Measurements from ENCODE around the gene SPATA45. TPM values are rescaled to one million over a fixed set of nuclear protein-coding genes. Genes with fewer than 3 reads are reported as not detected.
A peak's percentile ranks its signal among the peaks of the same experiment; 100 is the strongest.

SPATA45 gene
- total and polyA plus RNA-seq, 2 donors (not counting 1 experiment from before 2014, with no cell fraction given), result 0.64 TPM; not detected in 1

GRCh38 chr1:212814537-212815334, 32.7 kb downstream of the SPATA45 start:
- ChIA-PET POLR2A (no interaction called here), CTCF (interaction anchor here (1.3 to 1.6 kb wide), 5 partner anchors 24 to 337 kb away, joined by 3 to 10 read pairs (median 3); partner anchors contain the start of genes NSL1 and TATDN3)
- Histone ChIP-seq H3K27me3 (replicated peaks in 1 of 4; ENCODE audit: control extremely low read depth in 1 of 4, control insufficient read depth in 3 of 4, insufficient read depth in 4 of 4, low read length in 3 of 4) (no peaks in the 10 kb centered on the region), H4K20me1 (ENCODE audit: control insufficient read depth, insufficient read depth, low read length, poor library complexity, severe bottlenecking) (no peaks in the 10 kb centered on the region), H3K79me2 (ENCODE audit: control insufficient read depth, insufficient read depth, low read length) (no peaks in the 10 kb centered on the region), H3K4me1 (ENCODE audit: control insufficient read depth in 2 of 2, insufficient read depth in 2 of 2, low read length in 2 of 2) (peaks cover 6 to 7% of the 10 kb centered on the region in 2 donors), H3K4me3 (ENCODE audit: control extremely low read depth in 1 of 5, extremely low read depth in 1 of 5, insufficient read depth in 1 of 5, low read depth in 2 of 5, low read length in 4 of 5) (no peak overlapping the region), H3K4me2 (replicated peaks; ENCODE audit: low read depth, low read length, poor library complexity, severe bottlenecking) (no peak overlapping the region), H3K9me3 (ENCODE audit: control extremely low read depth in 1 of 3, control insufficient read depth in 2 of 3, insufficient read depth in 1 of 3, low read length in 2 of 3) (no peaks in the 10 kb centered on the region), H3K27ac (ENCODE audit: low read length in 2 of 2) (no peak overlapping the region), H3K9ac (ENCODE audit: low read length) (no peak overlapping the region), H2AFZ (ENCODE audit: insufficient read depth, low read depth, low read length, poor library complexity, severe bottlenecking) (no peak overlapping the region), H3K36me3 (replicated peaks in 1 of 2; ENCODE audit: control extremely low read depth in 1 of 2, control insufficient read depth in 1 of 2, extremely low read depth in 1 of 2, insufficient read depth in 2 of 2, low read length in 1 of 2) (peaks cover 9 to 19% of the 10 kb centered on the region in 2 experiments)
- TF ChIP-seq EZH2 (IDR thresholded peaks at IDR 0.05; ENCODE audit: borderline replicate concordance, insufficient read depth, low read depth, low read length, poor library complexity, severe bottlenecking) (no peak), CTCF (IDR thresholded peaks at IDR 0.05) (peak; percentile 16)
- intact Hi-C loops (cut with micrococcal nuclease), result no loop called here
- no peaks in the 10 kb centered on the region for H3K27me3 Mint-ChIP-seq
- no peak overlapping the region for H3K4me3 Mint-ChIP-seq
- H3K4me1 Mint-ChIP-seq, result peaks cover 6% of the 10 kb centered on the region
- peak; percentile 28 for DNase-seq
- no peak overlapping the region for H3K27ac Mint-ChIP-seq
- 100% methylated on average over 1 of the region's 5 CpGs for WGBS (ENCODE audit: insufficient coverage)
- no peaks in the 10 kb centered on the region for H3K9me3 Mint-ChIP-seq (ENCODE audit: insufficient read depth)
- ATAC-seq (ENCODE audit: low read depth), result no peak

- WGBS (ENCODE audit: insufficient coverage), result no CpG with 5 or more reads among the region's 3 CpGs
- intact Hi-C loops (cut with micrococcal nuclease), result no loop called here
- TF ChIP-seq CTCF (IDR thresholded peaks at IDR 0.05) (no peak), EZH2 (IDR thresholded peaks at IDR 0.05; ENCODE audit: borderline replicate concordance, insufficient read depth, low read depth, low read length, poor library complexity, severe bottlenecking) (no peak)
- H3K4me1 Mint-ChIP-seq, result no peaks in the 10 kb centered on the region
- no peak overlapping the region for H3K4me3 ChIP-seq (ENCODE audit: control extremely low read depth in 1 of 5, extremely low read depth in 1 of 5, insufficient read depth in 1 of 5, low read depth in 2 of 5, low read length in 4 of 5)
- no peaks in the 10 kb centered on the region for H3K79me2 ChIP-seq (ENCODE audit: control insufficient read depth, insufficient read depth, low read length)
- H3K27ac Mint-ChIP-seq, result no peak overlapping the region
- POLR2A ChIA-PET, result no interaction called here
- H4K20me1 ChIP-seq (ENCODE audit: control insufficient read depth, insufficient read depth, low read length, poor library complexity, severe bottlenecking), result no peaks in the 10 kb centered on the region
- no peaks in the 10 kb centered on the region for H3K9me3 ChIP-seq (ENCODE audit: control extremely low read depth in 1 of 3, control insufficient read depth in 2 of 3, insufficient read depth in 1 of 3, low read length in 2 of 3)
- no peak for ATAC-seq (ENCODE audit: low read depth)
- H3K27me3 ChIP-seq (replicated peaks in 1 of 4; ENCODE audit: control extremely low read depth in 1 of 4, control insufficient read depth in 3 of 4, insufficient read depth in 4 of 4, low read length in 3 of 4), result no peaks in the 10 kb centered on the region
- H3K9me3 Mint-ChIP-seq (ENCODE audit: insufficient read depth), result no peaks in the 10 kb centered on the region
- DNase-seq, result no peak
- H3K36me3 ChIP-seq (replicated peaks in 1 of 2; ENCODE audit: control extremely low read depth in 1 of 2, control insufficient read depth in 1 of 2, extremely low read depth in 1 of 2, insufficient read depth in 2 of 2, low read length in 1 of 2), result peaks cover 7 to 63% of the 10 kb centered on the region in 2 experiments
- no peak overlapping the region for H3K9ac ChIP-seq (ENCODE audit: low read length)
- no peak overlapping the region for H3K4me3 Mint-ChIP-seq
- no peak overlapping the region for H3K27ac ChIP-seq (ENCODE audit: low read length in 2 of 2)
- CTCF ChIA-PET, result interaction anchor here (0.7 to 1.5 kb wide), 4 partner anchors 23 to 1045 kb away, joined by 3 to 4 read pairs (median 3); no protein-coding TSS in a partner anchor
- H3K4me1 ChIP-seq (ENCODE audit: control insufficient read depth in 2 of 2, insufficient read depth in 2 of 2, low read length in 2 of 2), result no peaks in the 10 kb centered on the region
- H3K27me3 Mint-ChIP-seq, result no peaks in the 10 kb centered on the region
- H3K4me2 ChIP-seq (replicated peaks; ENCODE audit: low read depth, low read length, poor library complexity, severe bottlenecking), result no peak overlapping the region
- no peak overlapping the region for H2AFZ ChIP-seq (ENCODE audit: insufficient read depth, low read depth, low read length, poor library complexity, severe bottlenecking)
Measured at GRCh38 chr1:212805767-212806166, 41.7 kb downstream of the SPATA45 start.
